8988T (cell line): Measurements from ENCODE around the gene NALCN.

Experiments used
- DNase-seq: peaks from one replicate; pipeline ENCODE4 v3.0.0; 2011

The NALCN gene

DNA sequence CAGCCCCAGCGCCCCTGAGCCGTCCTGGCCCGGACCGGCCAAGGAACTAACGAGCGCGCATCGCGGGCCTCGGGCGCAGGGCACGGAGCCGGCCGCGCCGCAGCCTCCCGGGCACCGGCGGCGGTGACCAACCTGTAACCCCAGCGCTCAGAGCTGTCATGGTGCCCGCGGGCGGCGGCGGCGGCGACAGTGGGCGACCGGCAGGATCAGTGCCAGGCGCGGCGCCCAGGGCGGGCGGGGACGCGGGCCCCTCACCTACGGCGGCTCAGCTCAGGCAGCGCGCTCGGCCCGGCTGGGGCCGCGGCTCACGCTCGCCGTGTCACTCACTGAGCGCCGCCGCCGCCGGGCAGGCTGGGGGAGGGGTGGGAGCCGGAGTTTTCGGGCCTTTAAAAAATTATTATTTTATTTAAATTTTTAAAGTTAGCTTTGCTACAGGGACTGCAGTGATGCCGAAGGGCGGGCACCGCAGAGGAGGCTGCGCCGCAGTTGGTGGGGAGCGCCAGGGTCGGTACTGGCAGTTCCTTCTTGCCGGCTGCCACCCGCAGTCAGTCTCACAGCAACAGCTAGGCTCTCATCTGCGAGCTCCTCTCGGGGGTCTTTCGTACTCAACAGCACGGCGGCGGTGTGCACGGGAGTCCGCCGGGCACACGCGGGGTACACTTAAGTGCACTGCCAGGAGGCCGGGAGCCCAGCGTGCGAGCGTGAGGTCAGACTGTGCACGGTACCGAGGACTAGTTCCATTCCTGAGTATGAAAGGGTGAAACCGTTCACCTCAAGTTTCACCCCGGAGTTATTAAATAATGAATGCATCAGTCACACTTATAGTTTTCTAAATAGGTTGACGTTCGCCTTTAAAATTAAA lies at the start of gene NALCN:
NALCN (minus strand) TSS at position 328 of the 862 bp plus-strand sequence. CDS start 17,382 bp downstream, outside the sequence.
- DNase-seq: peak; percentile 28

DNA sequence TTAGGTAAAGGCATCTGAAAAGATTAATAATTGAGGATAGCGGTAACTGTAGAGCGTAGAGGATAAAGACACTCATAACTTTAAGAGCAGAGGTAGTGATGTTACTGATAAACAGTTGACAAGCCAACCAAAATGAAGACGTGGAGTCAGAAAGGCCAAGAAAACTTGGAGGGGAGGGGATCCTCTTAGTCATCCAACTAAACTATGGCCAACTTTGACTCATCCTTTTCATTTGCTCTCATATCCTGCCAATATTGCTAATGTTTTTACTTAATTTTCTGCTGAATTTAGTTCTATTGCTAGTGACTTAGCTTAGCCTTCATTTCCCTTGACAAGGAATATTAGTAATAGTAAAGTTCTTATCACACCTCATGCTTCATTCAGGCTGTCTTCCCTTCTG lies 49.6 kb upstream of the NALCN start:
- no peak for DNase-seq

DNA sequence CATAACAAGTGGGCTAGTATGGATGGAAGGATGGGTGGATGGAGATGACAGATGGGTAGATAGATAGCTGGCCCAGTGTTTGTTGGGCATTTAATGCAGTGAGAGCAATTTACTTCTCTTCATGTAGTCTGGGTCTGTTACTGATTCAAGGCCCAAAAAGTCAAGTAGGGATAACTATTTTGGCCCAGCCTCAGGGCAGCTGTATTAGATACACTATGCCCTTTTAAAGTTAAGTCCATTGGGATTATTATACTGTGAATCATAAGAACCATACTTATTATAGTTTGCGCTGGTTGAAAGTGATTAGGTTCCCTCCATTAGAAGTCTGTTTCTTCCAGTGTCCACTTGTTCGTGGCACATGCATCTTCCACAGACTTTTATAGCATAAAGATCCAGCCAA lies 40.9 kb upstream of the NALCN start:
- DNase-seq: no peak

DNA sequence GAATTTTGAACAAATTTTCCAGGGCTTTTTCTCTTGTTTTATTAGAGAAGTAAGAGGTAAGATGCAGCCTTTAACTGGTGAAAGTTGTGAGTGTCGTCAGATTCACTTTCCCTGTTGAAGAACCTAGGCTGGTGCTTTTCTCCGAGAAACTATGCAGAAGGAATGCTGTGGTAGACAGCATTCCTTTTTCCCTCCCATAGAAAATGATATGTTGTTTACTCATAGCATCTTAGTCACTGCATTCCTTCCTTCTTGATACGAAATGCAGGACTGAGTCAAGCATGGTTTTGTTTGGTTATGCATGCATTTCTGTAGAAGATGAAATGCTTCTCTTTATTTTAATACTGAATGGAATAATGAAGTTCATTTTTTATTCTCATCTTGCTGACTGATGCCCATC lies 39.6 kb upstream of the NALCN start:
- peak; percentile 44 for DNase-seq

DNA sequence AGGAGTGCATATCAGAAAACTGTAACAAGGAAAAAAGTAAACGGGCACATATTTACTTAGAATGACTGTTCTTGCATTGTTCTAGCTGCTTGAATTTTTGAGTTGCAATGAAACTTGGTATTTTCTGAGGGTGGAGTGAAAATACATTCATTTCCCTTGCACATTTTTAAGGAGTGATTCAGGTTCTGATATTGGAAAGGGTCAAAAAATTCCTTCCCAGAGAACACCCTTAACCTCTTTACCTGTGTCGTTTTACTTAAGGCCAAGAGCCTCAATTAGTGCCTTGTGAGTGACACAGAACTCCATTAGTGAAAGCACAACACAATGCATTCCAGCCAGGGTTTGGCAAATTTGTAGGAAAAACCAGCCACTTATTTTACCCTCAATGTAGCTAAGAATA lies 38.5 kb upstream of the NALCN start:
- no peak for DNase-seq

DNA sequence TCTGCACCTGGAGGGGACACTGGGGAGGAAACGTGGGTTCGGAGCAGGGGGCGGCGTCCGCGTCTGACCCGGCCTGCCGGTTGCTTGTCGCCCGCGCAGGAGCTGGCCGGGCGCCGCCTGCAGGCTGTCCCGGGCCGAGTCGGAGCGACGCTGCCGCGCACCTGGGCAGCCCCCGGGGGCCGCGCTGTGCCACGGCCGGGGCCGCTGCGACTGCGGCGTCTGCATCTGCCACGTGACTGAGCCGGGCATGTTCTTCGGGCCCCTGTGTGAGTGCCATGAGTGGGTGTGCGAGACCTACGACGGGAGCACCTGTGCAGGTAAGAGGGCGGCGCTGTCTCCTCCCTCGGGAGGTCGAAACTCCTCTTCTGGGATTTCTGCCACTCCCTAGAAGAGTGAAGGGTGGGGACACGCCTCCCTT lies 37.5 kb upstream of the NALCN start:
- DNase-seq: peak; percentile 20

DNA sequence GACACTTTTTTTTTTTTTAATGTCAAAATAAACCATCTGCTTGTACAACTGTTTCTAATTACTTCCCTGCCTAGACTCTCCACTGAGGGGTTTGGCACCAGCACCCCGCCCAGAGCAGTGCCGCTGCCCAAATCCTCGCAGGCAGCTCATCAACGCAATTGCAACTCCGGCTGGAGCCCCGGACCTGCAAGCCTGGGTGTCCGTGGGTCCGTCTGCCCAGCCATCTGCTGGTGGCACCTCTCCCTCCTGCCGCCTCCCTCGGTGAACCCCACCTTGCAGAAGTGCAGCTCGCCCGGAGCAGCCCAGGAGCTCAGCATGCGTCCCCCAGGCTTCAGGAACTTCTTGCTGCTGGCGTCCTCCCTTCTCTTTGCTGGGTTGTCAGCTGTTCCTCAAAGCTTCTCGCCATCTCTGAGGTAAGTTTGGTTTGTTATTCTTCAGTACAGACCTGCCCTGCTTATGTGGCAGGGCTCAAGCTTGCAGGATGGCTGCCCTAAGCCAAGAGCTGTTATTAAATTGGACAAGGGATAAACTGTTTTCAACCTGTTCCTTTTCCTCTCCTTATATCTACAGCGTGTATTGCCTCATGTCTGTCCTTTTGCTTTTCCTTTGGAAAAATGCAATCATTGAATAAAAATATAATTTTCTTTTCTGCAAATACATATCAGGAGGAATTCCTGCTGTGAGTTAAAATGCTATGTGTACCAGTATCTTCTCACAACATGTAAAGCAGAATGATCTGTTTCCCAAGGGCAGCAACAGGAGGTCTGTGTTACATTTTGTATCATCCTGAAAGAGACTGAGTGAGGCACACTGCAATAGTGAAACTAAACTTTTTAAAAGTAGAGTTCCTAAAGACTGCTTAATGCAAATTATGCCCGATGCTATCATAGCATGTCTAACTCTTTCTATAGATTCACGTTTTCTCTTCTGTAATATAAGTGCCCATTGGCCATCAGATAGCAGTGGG lies 36.5 kb upstream of the NALCN start, which contains the start of gene ITGBL1:
ITGBL1 (plus strand) TSS at position 157 of the 967 bp plus-strand sequence; CDS start at position 316, 159 bp downstream.
- DNase-seq: no peak

DNA sequence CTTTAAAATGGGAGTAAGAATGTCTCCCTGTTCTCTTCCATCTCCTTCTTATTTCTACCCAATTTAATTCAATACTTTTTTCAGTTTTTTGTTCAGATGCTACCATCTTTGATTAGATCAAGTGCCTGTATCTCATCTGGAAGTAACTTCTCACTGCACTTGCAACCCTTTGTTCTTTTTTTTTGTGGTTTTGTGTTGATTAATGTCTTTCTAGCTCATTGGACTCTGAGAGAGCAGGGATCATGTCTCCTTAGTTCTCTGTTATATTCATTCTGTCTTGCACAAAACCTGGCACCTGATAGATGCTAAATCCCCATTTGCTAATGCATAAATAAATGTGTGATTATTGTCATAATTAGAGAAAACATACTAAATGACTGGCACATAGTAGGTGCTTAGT lies 35.3 kb upstream of the NALCN start:
- DNase-seq: no peak

DNA sequence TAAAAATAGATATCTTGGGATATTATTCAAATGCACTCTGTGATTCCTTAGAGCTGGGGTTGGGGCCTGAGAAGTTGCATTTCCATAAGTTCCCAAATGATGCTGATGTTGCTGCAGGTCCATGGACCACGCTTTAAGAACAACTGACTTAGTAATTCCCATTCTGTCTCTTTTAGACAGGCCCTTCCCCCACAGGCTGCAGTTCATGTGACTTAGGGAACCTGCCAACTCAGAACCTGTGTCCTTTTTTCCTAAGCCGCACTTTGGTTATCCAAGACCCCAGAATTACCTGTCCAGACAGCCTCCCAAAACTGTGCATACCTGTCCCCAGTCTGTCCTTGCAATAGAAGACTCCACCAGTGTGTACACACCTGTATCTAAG lies 34.4 kb upstream of the NALCN start:
- no peak for DNase-seq

DNA sequence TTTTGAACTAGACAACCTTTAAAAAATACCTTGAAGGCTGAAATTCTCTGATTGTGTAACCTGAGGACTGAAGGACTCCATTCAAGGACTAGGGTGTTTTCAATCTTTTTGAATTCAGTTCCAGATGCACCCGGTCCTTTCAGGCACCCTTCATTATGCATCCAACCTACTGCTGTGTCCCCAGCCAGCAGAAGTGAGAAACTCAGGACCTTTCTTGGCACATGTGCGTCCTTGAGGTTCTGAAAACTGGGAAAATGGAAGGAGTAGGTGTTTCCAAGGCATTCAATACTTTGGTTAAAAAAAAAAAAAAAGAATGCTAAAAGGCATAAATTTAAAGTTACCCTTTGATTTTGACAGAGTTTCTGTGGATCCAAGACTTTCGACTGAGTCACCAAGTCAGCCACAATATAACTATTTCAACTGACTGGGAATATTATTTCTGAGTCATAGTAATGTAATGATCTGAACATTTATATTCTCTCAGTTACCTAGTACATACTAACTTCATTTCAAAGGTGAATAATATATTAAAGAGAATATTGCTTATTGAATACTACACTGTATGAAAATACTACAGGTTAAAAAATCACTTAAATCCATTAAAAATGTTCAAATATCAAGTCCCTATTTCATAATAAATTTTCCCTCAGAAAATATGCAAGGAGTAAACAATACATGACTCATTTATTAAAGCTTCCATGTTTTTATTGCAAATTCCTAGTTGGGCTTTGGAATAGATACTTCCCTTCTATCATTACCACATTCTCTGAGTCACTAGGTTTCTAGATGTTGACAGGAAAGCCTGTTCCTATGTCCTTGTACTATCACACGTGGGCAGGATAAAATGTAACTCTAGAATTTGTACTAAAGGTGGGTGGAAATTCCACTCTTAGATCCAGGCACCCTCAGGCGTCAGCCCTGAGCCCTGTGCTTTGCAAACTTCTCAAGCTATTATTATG lies 33.8 kb upstream of the NALCN start:
- no peak for DNase-seq

DNA sequence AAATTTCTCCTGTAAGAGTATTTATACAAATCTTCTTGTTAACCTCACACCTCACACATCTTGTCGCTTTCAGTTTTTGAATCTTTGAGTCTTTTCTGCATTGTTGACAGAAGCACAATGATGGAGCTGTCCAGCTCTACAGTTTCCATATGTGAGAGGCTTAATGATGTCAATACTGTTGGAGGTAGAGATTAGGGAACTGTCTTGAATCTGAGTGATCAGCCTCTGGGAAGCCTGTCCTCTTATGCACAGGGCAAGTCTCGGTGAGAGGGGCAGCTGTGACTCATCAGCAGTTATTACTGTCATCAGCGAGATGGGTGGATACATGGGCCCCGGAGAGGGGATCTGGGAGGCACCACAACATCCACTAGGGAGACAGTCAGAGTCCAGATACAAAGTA lies 31.5 kb upstream of the NALCN start:
- DNase-seq: no peak

DNA sequence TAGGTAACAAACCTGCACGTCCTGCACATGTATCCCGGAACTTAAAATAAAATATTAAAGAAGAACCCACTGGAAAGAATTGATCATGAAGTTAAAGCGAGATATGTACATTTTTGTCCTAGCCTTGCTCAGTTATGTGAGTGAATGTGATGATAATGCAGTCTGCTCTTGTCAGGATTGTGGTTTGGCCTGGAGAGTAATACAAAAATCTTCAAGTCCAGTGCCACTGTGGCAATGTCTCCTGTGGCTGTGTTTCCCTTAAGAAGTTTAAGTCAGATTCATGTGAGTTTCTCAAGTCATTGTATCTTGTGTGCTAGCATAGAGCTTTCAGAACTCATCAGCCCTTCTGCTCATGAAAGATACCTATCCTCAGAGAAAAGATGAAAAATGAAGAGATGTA lies 18.2 kb upstream of the NALCN start:
- no peak for DNase-seq

DNA sequence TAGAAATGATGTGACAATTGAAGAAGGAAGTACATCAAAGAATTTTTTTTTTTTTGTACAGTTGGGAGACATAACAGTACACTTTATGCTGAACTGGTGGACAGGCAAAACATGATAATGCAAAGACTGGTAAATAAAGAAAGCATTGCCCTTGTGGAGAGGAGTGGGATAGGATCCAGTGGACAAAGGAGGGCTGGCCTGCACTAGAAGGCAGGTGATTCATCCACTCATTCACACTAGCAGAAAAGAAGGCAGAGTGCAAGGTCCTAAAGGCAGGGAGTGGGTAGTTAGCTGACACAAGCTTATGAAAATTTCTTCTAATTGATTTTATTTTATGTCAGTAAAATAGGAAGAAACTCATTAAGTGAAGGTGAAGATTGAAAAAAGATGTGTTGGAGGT lies 17.6 kb upstream of the NALCN start:
- no peak for DNase-seq

DNA sequence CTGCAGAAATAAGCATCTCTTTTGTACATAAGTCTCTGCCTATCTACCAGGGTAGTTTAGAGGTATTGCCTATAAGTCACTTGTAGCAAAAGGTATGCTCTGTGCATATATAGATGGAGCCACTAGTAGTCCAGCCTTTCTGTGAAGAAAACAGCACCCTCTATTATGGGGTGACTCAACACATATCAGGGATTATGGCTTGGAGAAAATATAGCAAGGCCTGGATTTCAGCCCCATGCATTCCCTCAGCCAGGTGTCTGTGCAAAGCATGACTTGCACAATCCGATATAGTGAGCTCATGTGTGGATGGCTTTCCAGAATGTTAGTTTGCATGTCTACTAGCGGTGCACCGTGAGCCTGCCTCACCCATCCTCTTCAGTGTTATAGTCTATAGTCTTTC lies 13.4 kb upstream of the NALCN start:
- DNase-seq: no peak

DNA sequence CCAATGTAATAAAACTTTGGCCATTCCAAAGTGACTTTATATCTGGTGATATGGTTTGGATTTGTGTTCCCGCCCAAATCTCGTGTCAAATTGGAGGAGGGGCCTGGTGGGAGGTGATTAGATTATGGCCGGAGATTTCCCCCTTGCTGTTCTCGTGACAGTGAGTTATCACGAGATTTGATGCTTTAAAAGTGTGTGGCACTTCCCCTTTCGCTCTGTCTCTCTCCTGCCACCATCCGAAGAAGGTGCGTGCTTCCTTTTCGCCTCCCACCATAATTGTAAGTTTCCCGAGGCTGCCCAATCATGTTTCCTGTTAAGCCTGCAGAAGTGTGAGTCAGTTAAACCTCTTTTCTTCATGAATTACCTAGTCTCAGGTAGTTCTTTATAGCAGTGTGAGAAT lies 9.3 kb upstream of the NALCN start:
- no peak for DNase-seq

DNA sequence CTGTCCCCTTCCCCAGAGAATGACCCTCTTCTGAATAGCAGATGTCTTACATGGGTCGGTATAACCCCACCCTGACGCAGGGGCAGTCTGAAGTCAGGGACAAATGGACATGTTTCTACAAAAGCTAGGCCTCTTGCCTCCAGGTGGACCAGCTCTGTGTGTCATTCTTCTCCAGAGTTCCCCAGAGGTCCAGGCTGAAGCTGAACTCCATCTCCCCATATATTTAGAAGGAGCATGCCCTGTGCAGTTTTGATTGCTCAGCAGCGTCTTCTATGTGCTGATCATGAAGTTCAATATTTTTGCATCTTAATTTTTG lies 8.8 kb upstream of the NALCN start:
- no peak for DNase-seq

DNA sequence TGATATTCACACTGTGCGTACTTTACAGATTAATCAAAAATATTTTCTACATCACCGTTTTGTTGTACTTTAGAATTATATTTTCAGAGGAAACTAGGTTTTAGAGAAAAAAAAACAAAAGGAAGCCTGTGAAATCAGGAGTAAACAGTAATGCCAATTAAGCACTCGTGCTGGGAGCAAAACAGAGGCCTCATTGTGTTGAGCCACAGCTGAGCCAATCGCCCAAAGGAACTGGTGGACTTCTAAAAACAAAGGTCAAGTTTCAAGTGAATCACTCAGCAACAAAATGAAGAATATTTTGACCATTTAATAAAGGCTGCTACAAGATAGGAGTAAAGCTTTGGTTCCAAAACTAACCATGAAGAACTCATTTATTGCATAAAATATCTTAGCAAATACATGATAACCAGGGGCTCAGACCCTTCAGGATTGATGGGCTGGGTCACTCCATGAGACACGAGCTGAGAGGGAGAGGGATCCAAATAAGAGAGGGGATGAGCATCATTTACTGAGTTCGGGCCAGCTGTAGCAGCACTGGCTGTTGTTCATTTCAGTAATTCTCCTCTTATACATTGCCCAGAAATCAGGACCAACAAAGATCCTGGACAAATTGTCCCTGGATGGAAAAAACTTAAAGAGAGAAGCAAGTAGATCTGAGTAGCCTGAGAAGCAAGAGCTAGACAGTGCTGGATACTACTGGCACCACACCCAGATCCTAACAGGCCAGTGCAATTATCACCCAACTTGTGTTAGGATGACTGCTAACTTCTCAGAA lies 8.3 kb upstream of the NALCN start:
- DNase-seq: no peak

DNA sequence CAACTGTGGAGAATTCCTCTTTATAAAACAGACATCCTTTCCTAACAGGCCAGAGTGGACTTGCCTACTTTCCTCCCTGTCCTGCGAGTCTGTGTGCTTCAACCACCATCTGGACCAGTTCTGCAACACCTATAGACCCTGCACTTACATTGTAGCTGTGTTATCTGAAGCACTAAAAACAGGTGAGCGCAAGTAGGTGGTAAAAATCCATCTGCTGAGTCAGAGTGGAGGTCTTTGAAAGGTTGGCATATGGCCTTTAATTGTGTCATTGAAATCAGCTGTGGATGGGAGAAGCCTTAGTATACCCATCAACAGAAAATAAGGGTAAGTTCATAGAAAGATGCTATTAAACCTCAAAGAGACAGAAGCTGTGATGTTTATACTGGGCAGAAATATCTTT lies 7.6 kb upstream of the NALCN start:
- DNase-seq: no peak

DNA sequence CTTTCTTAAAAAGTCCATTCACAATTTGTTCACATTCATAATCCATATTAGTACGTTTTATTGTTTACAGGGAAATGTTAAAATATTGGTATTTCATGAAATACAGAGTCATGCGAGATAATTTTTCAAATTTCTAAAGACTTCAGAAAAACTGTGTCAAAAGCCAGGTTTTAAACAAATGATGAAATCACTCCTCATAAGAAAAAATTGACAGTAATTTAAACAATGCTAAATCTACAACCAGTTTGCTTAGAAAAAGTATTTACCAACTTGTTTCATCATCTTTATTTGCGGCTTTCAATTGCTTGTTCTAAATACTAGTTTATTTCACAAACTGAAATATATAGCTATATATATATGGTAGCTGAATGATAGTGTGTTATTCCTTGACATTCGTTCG lies 1.2 kb upstream of the NALCN start:
- no peak for DNase-seq

DNA sequence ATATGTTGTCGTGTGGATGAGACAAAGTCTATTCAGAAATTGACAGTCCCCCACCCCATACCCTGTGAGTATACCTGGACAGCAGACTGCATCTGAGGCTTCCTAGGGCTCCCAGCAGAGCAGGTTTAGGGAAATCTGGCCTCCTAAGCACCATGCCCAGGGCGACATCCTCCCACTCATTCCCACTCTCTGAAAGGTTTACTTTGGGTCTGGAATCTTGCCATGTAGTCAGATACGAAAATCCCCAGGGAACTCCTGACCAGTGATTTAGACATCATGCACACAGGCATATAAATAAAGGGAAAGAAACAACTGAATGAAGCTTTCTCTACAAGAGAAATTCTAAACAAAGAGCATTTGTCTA lies 717 bp upstream of the NALCN start:
- no peak for DNase-seq

DNA sequence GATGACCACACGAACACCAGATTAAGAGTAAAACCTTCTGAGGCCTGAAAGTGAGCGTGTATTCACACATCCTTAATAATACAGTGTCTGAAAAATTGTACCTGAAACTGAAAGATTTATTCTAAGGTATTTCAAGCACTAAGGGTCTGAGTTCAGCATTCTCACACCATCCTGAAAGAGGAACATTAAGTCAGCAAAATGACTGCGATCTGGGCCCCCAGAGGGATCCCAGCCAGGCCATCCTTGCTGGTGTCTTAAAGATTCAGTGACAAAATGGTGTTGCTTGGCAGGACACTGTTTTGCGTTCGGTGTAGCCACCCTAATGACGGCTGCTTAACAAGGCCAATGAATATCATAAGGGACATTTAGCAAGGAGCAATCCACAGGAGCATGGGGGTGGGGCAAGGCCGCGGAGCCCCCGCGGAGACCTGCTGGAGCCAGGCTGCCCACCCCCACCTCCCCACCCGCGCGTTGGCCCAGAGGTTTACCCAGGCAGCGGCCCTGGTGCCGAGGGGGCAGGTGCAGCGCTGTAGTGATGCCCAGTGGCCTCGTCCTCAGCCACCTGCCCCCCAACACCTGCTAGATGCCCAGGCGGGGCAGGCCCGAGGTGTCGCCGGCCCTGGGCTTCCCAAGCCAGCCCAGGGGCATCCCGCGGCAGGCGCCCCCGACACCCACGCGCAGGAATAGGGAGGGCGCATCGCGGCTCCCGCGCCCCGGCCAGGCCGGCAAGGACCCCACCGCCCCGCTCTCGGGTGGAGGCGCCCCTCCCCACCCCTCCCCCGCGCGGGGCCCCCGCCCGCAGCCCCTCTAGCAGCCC lies 742 bp downstream of the NALCN start:
- DNase-seq: no peak
